ENCODE measurements around the gene ACOX1.

- TF ChIP-seq, protein P1, sequence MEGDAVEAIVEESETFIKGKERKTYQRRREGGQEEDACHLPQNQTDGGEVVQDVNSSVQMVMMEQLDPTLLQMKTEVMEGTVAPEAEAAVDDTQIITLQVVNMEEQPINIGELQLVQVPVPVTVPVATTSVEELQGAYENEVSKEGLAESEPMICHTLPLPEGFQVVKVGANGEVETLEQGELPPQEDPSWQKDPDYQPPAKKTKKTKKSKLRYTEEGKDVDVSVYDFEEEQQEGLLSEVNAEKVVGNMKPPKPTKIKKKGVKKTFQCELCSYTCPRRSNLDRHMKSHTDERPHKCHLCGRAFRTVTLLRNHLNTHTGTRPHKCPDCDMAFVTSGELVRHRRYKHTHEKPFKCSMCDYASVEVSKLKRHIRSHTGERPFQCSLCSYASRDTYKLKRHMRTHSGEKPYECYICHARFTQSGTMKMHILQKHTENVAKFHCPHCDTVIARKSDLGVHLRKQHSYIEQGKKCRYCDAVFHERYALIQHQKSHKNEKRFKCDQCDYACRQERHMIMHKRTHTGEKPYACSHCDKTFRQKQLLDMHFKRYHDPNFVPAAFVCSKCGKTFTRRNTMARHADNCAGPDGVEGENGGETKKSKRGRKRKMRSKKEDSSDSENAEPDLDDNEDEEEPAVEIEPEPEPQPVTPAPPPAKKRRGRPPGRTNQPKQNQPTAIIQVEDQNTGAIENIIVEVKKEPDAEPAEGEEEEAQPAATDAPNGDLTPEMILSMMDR (IDR thresholded peaks at IDR 0.05; ENCODE audit: poor library complexity): no peak
- TF ChIP-seq EZH2 (IDR thresholded peaks at IDR 0.05; ENCODE audit: borderline replicate concordance): no peak
These were observed 78.1 kb downstream of the ACOX1 start for GRCh38 chr17:75900691-75901533.

Data from hepatocyte (in vitro differentiated cells).